A673 (cell line): ENCODE data around the gene CDH4. TPM values are rescaled to one million over a fixed set of nuclear protein-coding genes. Genes with fewer than 3 reads are reported as not detected.

ENCODE experiments used
- BruUV-seq: library from RNA; stranded (reverse); fragments of 400-500 nt; replicated peaks from 2 replicates; lab custom pipeline; 2021; lab: Mats Ljungman, UMichigan
- CTCF ChIA-PET: fragments of 300-600 bp; sonication (Branson Sonifier 250); formaldehyde crosslinking; loops from one replicate; lab custom pipeline; 2022; ENCODE audit warnings: antibody characterized with exemption; lab: Charles Lee
- POLR2A ChIA-PET: fragments of 300-600 bp; sonication (Branson Sonifier 250); formaldehyde crosslinking; loops from one replicate; lab custom pipeline; 2022; ENCODE audit warnings: antibody characterized with exemption; ENCODE audit not compliant: low non-redundant PET; lab: Charles Lee
- DNase-seq: peaks from one replicate; pipeline ENCODE4 v3.0.0-alpha.2; 2015; ENCODE audit warnings: low spot score
- H3K27ac ChIP-seq: fragments of 200-600 bp; sonication (generic); 2 replicates; pipeline ENCODE4 v1.5.1; 2016; ENCODE audit warnings: mixed run types, low read depth, mild to moderate bottlenecking, mixed read lengths, antibody characterized with exemption, low read length; ENCODE audit not compliant: poor library complexity, severe bottlenecking
- H3K27me3 ChIP-seq: fragments of 200-600 bp; sonication (generic); replicated peaks from 2 replicates; pipeline ENCODE4 v1.6.1; 2017; ENCODE audit warnings: mixed run types, low read depth, mild to moderate bottlenecking, mixed read lengths, antibody characterized with exemption, low read length; ENCODE audit not compliant: insufficient read depth, poor library complexity
- H3K36me3 ChIP-seq: fragments of 200-600 bp; sonication (generic); 2 replicates; pipeline ENCODE4 v1.6.1; 2016; ENCODE audit warnings: mixed run types, mild to moderate bottlenecking, mixed read lengths, antibody characterized with exemption, low read length; ENCODE audit not compliant: insufficient read depth, poor library complexity, severe bottlenecking
- H3K4me1 ChIP-seq: fragments of 200-600 bp; sonication (generic); 2 replicates; pipeline ENCODE4 v1.6.1; 2017; ENCODE audit warnings: mixed run types, mild to moderate bottlenecking, mixed read lengths, antibody characterized with exemption, low read length; ENCODE audit not compliant: insufficient read depth, poor library complexity, severe bottlenecking
- H3K4me3 ChIP-seq: fragments of 200-600 bp; sonication (generic); 2 replicates; pipeline ENCODE4 v1.5.1; 2016; ENCODE audit warnings: low read depth, mixed run types, mild to moderate bottlenecking, mixed read lengths, low read length; ENCODE audit not compliant: poor library complexity, severe bottlenecking
- H3K9me3 ChIP-seq: fragments of 200-600 bp; sonication (generic); 2 replicates; pipeline ENCODE4 v1.6.1; 2016; ENCODE audit warnings: mixed run types, low read depth, mild to moderate bottlenecking, mixed read lengths, antibody characterized with exemption, low read length; ENCODE audit not compliant: poor library complexity, severe bottlenecking
- CTCF ChIP-seq: fragments of 300-800, 200-600 bp; sonication (generic); conservative IDR thresholded peaks from 2 replicates; pipeline ENCODE4 v1.5.1; 2017; ENCODE audit warnings: low read depth, mild to moderate bottlenecking, antibody characterized with exemption, low read length, moderate library complexity, mixed read lengths
- EZH2 ChIP-seq: fragments of 200-600 bp; sonication (generic); IDR thresholded peaks from 2 replicates; pipeline ENCODE4 v1.6.1; 2017; ENCODE audit warnings: borderline replicate concordance, low read depth, mild to moderate bottlenecking, mixed read lengths, antibody characterized with exemption, low read length; ENCODE audit not compliant: poor library complexity, severe bottlenecking
- intact Hi-C: fragments of 100-400 bp; cut with micrococcal nuclease; formaldehyde crosslinking; loops from one replicate; pipeline ENCODE4 v1.10.0; 2022; ENCODE audit not compliant: unreplicated experiment
- total RNA-seq: library from RNA; stranded (reverse); gene quantifications from 2 replicates; pipeline ENCODE4 v1.2.3, GENCODE V29; 2021

The CDH4 gene
- total RNA-seq, 1 experiment from 2014 or later = 8.3 TPM

- Histone ChIP-seq H3K9me3 (no peaks in the 10 kb centered on the region), H3K4me1 (no peaks in the 10 kb centered on the region), H3K27ac (no peak overlapping the region), H3K27me3 (peaks cover 11% of the 10 kb centered on the region), H3K4me3 (no peak overlapping the region), H3K36me3 (no peaks in the 10 kb centered on the region)
- intact Hi-C loops = no loop called here
- CTCF ChIA-PET = no interaction called here
- TF ChIP-seq EZH2 (no peak), CTCF (no peak)
- no TSS peak for BruUV-seq
- POLR2A ChIA-PET = no interaction called here
- no peak for DNase-seq
Measured at GRCh38 chr20:61325718-61326117, 73.7 kb downstream of the CDH4 start.

- DNase-seq = no peak
- Histone ChIP-seq H3K36me3 (no peaks in the 10 kb centered on the region), H3K4me1 (no peaks in the 10 kb centered on the region), H3K27ac (no peak overlapping the region), H3K27me3 (peaks cover 11% of the 10 kb centered on the region), H3K4me3 (no peak overlapping the region), H3K9me3 (no peaks in the 10 kb centered on the region)
- CTCF ChIA-PET = no interaction called here
- BruUV-seq = no TSS peak
- POLR2A ChIA-PET = no interaction called here
- intact Hi-C loops = no loop called here
- TF ChIP-seq EZH2 (no peak), CTCF (no peak)
Measured at GRCh38 chr20:61328911-61329558, 77.0 kb downstream of the CDH4 start.

- H3K36me3 ChIP-seq = no peaks in the 10 kb centered on the region
- no peak overlapping the region for H3K4me3 ChIP-seq
- ChIA-PET CTCF (no interaction called here), POLR2A (no interaction called here)
- no TSS peak for BruUV-seq
- no peak overlapping the region for H3K27ac ChIP-seq
- intact Hi-C loops = no loop called here
- DNase-seq = no peak
- H3K27me3 ChIP-seq = peaks cover 6% of the 10 kb centered on the region
- H3K9me3 ChIP-seq = no peaks in the 10 kb centered on the region
- H3K4me1 ChIP-seq = no peaks in the 10 kb centered on the region
- TF ChIP-seq EZH2 (no peak), CTCF (no peak)
Measured at GRCh38 chr20:61330441-61330840, 78.4 kb downstream of the CDH4 start.
